ENCODE data around the gene DCP1B. TPM values are rescaled to one million over a fixed set of nuclear protein-coding genes. Genes with fewer than 3 reads are reported as not detected.
A peak's percentile ranks its signal among the peaks of the same experiment; 100 is the strongest.

The DCP1B gene
- total and polyA plus RNA-seq, 7 experiments from 2014 or later: 8.1 to 30.5 (median 19.3) TPM

DNA sequence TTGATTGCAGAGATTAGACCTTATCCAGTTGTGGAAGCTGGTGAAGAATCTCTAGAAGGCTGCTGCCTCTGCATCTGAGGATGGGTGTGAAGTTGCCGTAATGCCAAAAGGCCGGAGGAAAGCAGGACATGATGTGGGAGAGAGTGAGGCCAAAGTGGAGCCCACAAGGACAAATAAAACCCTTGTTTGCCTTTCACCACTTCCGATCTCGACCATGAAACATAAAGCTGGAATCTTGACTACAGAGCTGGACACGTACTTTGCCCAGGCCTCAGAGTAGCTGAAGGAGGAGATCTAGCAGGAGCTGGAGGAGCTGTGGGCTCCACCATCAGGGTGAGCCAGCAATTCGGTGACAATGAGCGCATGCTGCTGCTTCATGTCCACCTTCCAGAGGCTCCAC lies 43.5 kb upstream of the DCP1B start:
- no peaks in the 10 kb centered on the region for H3K36me3 Mint-ChIP-seq
- no peak overlapping the region for H3K4me3 ChIP-seq (ENCODE audit: low read length)

GRCh38 chr12:2046957-2047356 lies 42.7 kb upstream of the DCP1B start:
- peaks cover 6 to 16% (median 11%) of the 10 kb centered on the region in 7 donors for H3K4me1 Mint-ChIP-seq

More for the DNA sequence above, 43.5 kb upstream of the DCP1B start:
- intact Hi-C loops (cut with micrococcal nuclease): no loop called here
- Mint-ChIP-seq H3K27me3 (peaks cover 40 to 72% (median 66%) of the 10 kb centered on the region in 5 donors), H3K27ac (no peak overlapping the region), H3K9me3 (peaks cover 0 to 1% (median 0%) of the 10 kb centered on the region in 11 donors), H3K4me3 (peak overlapping the region in 1 of 10 donors; percentile 21), H3K4me1 (peaks cover 6 to 18% (median 12%) of the 10 kb centered on the region in 7 donors)
- ATAC-seq: no peak
- no peak for DNase-seq
- H3K9me3 ChIP-seq (ENCODE audit: control insufficient read depth in 2 of 3, low read length in 3 of 3): no peaks in the 10 kb centered on the region
- H3K36me3 ChIP-seq (ENCODE audit: control insufficient read depth in 2 of 3, insufficient read depth in 3 of 3, low read length in 3 of 3): no peaks in the 10 kb centered on the region
- H3K4me1 ChIP-seq (ENCODE audit: control insufficient read depth in 2 of 2, insufficient read depth in 2 of 2, low read length in 2 of 2): no peaks in the 10 kb centered on the region
- H3K27ac ChIP-seq (ENCODE audit: low read depth, low read length): no peak overlapping the region
- ChIA-PET POLR2A (no interaction called here), CTCF (interaction anchor here (0.7 kb wide), 1 partner anchor 10 kb away, joined by 3 read pairs; no protein-coding TSS in a partner anchor)
- peaks cover 9 to 10% of the 10 kb centered on the region in 2 donors for H3K27me3 ChIP-seq (ENCODE audit: control insufficient read depth in 2 of 2, insufficient read depth in 2 of 2, low read length in 2 of 2)

GRCh38 chr12:2044165-2044564 lies 39.9 kb upstream of the DCP1B start:
- ATAC-seq (no peak), DNase-seq (no peak)
- Mint-ChIP-seq H3K36me3 (no peaks in the 10 kb centered on the region), H3K27ac (no peak overlapping the region), H3K9me3 (no peaks in the 10 kb centered on the region), H3K4me3 (no peak overlapping the region), H3K4me1 (no peaks in the 10 kb centered on the region), H3K27me3 (peaks cover 24 to 63% (median 55%) of the 10 kb centered on the region in 5 donors)
- Histone ChIP-seq H3K27ac (ENCODE audit: low read depth, low read length) (no peak overlapping the region), H3K9me3 (ENCODE audit: control insufficient read depth in 2 of 3, low read length in 3 of 3) (no peaks in the 10 kb centered on the region), H3K36me3 (ENCODE audit: control insufficient read depth in 2 of 3, insufficient read depth in 3 of 3, low read length in 3 of 3) (no peaks in the 10 kb centered on the region), H3K4me1 (ENCODE audit: control insufficient read depth in 2 of 2, insufficient read depth in 2 of 2, low read length in 2 of 2) (no peaks in the 10 kb centered on the region), H3K4me3 (ENCODE audit: low read length) (no peak overlapping the region), H3K27me3 (ENCODE audit: control insufficient read depth in 2 of 2, insufficient read depth in 2 of 2, low read length in 2 of 2) (no peaks in the 10 kb centered on the region)
- intact Hi-C loops (cut with micrococcal nuclease): no loop called here
- CTCF ChIA-PET: no interaction called here
- POLR2A ChIA-PET: no interaction called here

More at GRCh38 chr12:2046957-2047356, 42.7 kb upstream of the DCP1B start:
- Histone ChIP-seq H3K4me3 (ENCODE audit: low read length) (no peak overlapping the region), H3K27me3 (ENCODE audit: control insufficient read depth in 2 of 2, insufficient read depth in 2 of 2, low read length in 2 of 2) (peaks cover 9 to 10% of the 10 kb centered on the region in 2 donors), H3K9me3 (ENCODE audit: control insufficient read depth in 2 of 3, low read length in 3 of 3) (no peaks in the 10 kb centered on the region), H3K27ac (ENCODE audit: low read depth, low read length) (no peak overlapping the region), H3K36me3 (ENCODE audit: control insufficient read depth in 2 of 3, insufficient read depth in 3 of 3, low read length in 3 of 3) (no peaks in the 10 kb centered on the region), H3K4me1 (ENCODE audit: control insufficient read depth in 2 of 2, insufficient read depth in 2 of 2, low read length in 2 of 2) (no peaks in the 10 kb centered on the region)
- peaks cover 0 to 1% (median 0%) of the 10 kb centered on the region in 11 donors for H3K9me3 Mint-ChIP-seq
- ATAC-seq (no peak), DNase-seq (no peak)
- H3K36me3 Mint-ChIP-seq: no peaks in the 10 kb centered on the region
- ChIA-PET POLR2A (no interaction called here), CTCF (no interaction called here)
- peaks cover 44 to 72% (median 68%) of the 10 kb centered on the region in 5 donors for H3K27me3 Mint-ChIP-seq
- intact Hi-C loops (cut with micrococcal nuclease): no loop called here
- H3K4me3 Mint-ChIP-seq: no peak overlapping the region
- H3K27ac Mint-ChIP-seq: no peak overlapping the region

- no peaks in the 10 kb centered on the region for H3K36me3 ChIP-seq (ENCODE audit: control insufficient read depth in 2 of 3, insufficient read depth in 3 of 3, low read length in 3 of 3)
- H3K4me3 Mint-ChIP-seq: no peak overlapping the region
- no peaks in the 10 kb centered on the region for H3K9me3 ChIP-seq (ENCODE audit: control insufficient read depth in 2 of 3, low read length in 3 of 3)
- no peaks in the 10 kb centered on the region for H3K36me3 Mint-ChIP-seq
- peaks cover 18 to 59% (median 52%) of the 10 kb centered on the region in 5 donors for H3K27me3 Mint-ChIP-seq
- H3K9me3 Mint-ChIP-seq: no peaks in the 10 kb centered on the region
- no peaks in the 10 kb centered on the region for H3K4me1 Mint-ChIP-seq
- intact Hi-C loops (cut with micrococcal nuclease): no loop called here
- H3K4me1 ChIP-seq (ENCODE audit: control insufficient read depth in 2 of 2, insufficient read depth in 2 of 2, low read length in 2 of 2): no peaks in the 10 kb centered on the region
- H3K27ac Mint-ChIP-seq: no peak overlapping the region
- POLR2A ChIA-PET: no interaction called here
- no peak overlapping the region for H3K4me3 ChIP-seq (ENCODE audit: low read length)
- no peak overlapping the region for H3K27ac ChIP-seq (ENCODE audit: low read depth, low read length)
- CTCF ChIA-PET: no interaction called here
- ATAC-seq: no peak
- H3K27me3 ChIP-seq (ENCODE audit: control insufficient read depth in 2 of 2, insufficient read depth in 2 of 2, low read length in 2 of 2): no peaks in the 10 kb centered on the region
- DNase-seq: no peak
These were observed 38.8 kb upstream of the DCP1B start for GRCh38 chr12:2043054-2043453.

GRCh38 chr12:2039034-2039433 lies 34.8 kb upstream of the DCP1B start:
- DNase-seq: no peak
- H3K9me3 Mint-ChIP-seq: no peaks in the 10 kb centered on the region
- H3K4me1 ChIP-seq (ENCODE audit: control insufficient read depth in 2 of 2, insufficient read depth in 2 of 2, low read length in 2 of 2): peaks cover 0 to 4% of the 10 kb centered on the region in 2 donors
- intact Hi-C loops (cut with micrococcal nuclease): loop anchor here in 1 of 2 donors (10.0 kb wide), 1 partner anchor 384 kb away; no protein-coding TSS in a partner anchor
- no peaks in the 10 kb centered on the region for H3K36me3 ChIP-seq (ENCODE audit: control insufficient read depth in 2 of 3, insufficient read depth in 3 of 3, low read length in 3 of 3)
- H3K27ac Mint-ChIP-seq: no peak overlapping the region
- H3K27ac ChIP-seq (ENCODE audit: low read depth, low read length): no peak overlapping the region
- ATAC-seq: no peak
- POLR2A ChIA-PET: no interaction called here
- peaks cover 0 to 4% of the 10 kb centered on the region in 2 donors for H3K27me3 ChIP-seq (ENCODE audit: control insufficient read depth in 2 of 2, insufficient read depth in 2 of 2, low read length in 2 of 2)
- peaks cover 21 to 70% (median 43%) of the 10 kb centered on the region in 5 donors for H3K27me3 Mint-ChIP-seq
- H3K4me1 Mint-ChIP-seq: peaks cover 4 to 15% (median 13%) of the 10 kb centered on the region in 7 donors
- no peak overlapping the region for H3K4me3 Mint-ChIP-seq
- H3K4me3 ChIP-seq (ENCODE audit: low read length): no peak overlapping the region
- no peaks in the 10 kb centered on the region for H3K9me3 ChIP-seq (ENCODE audit: control insufficient read depth in 2 of 3, low read length in 3 of 3)
- H3K36me3 Mint-ChIP-seq: no peaks in the 10 kb centered on the region
- CTCF ChIA-PET: no interaction called here

DNA sequence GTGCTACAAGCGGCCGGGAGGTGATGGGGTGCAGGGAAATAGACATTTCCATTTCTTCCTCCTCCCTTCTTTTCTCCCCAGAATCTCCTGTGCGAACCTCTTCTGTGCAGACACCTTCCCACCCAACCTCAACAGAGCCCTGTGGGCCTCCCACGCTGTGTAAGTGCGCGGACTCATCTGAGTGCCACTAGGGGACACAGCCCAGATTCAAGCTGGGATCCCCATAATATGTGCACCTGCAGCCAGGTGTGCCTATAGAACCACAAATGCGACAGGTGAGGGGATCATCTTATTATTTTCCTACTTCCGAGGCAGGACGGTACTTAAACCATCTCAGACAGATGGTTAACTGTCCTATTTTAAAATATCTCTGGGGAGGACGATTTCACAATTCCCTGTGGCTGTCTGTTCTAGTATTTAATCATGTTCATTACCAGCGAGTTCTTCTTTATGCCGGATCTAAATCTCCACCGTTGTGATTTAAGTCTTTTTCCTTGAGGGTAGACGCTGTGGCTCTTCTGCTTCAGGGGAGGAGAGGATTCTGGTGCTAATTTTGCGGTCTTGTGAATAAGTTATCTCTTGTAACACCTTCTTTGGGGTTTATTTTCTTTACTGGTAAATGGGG lies 31.3 kb upstream of the DCP1B start:
- no peaks in the 10 kb centered on the region for H3K36me3 ChIP-seq (ENCODE audit: control insufficient read depth in 2 of 3, insufficient read depth in 3 of 3, low read length in 3 of 3)
- CTCF ChIA-PET: interaction anchor here (0.6 kb wide), 1 partner anchor 918 kb away, joined by 4 read pairs; no protein-coding TSS in a partner anchor
- H3K9me3 Mint-ChIP-seq: no peaks in the 10 kb centered on the region
- H3K4me3 ChIP-seq (ENCODE audit: low read length): peak overlapping the region; percentile 64
- H3K27me3 Mint-ChIP-seq: peaks cover 34 to 76% (median 40%) of the 10 kb centered on the region in 5 donors
- peak; percentile 14 for ATAC-seq
- no peaks in the 10 kb centered on the region for H3K36me3 Mint-ChIP-seq
- H3K27ac ChIP-seq (ENCODE audit: low read depth, low read length): no peak overlapping the region
- peak in 1 of 9 donors; percentile 5 for DNase-seq
- H3K4me1 ChIP-seq (ENCODE audit: control insufficient read depth in 2 of 2, insufficient read depth in 2 of 2, low read length in 2 of 2): peaks cover 0 to 4% of the 10 kb centered on the region in 2 donors
- peaks cover 6 to 15% (median 13%) of the 10 kb centered on the region in 7 donors for H3K4me1 Mint-ChIP-seq
- peaks cover 0 to 4% of the 10 kb centered on the region in 2 donors for H3K27me3 ChIP-seq (ENCODE audit: control insufficient read depth in 2 of 2, insufficient read depth in 2 of 2, low read length in 2 of 2)
- intact Hi-C loops (cut with micrococcal nuclease): loop anchor here (1.0 to 10.0 kb wide), 4 partner anchors 31 to 381 kb away; partner anchors contain the start of gene DCP1B (in 2 of the 2)
- H3K27ac Mint-ChIP-seq: peak overlapping the region in 5 of 9 donors; percentile 25 to 68 (median 37)
- POLR2A ChIA-PET: no interaction called here
- peak overlapping the region; percentile 67 to 79 (median 72) for H3K4me3 Mint-ChIP-seq
- no peaks in the 10 kb centered on the region for H3K9me3 ChIP-seq (ENCODE audit: control insufficient read depth in 2 of 3, low read length in 3 of 3)
